NB4 (cell line): Measurements from ENCODE around the gene CFAP221.

Experiments used
- POLR2A ChIP-seq: IDR thresholded peaks from 2 replicates; pipeline ENCODE4 v1.6.1; 2011; ENCODE audit warnings: mild to moderate bottlenecking; ENCODE audit not compliant: insufficient read length; ENCODE audit errors: extremely low read depth
- TF ChIP-seq, protein P1 (sequence below): IDR thresholded peaks from one replicate; pipeline ENCODE4 v1.5.1; 2012; ENCODE audit warnings: low read depth, low read length
- TF ChIP-seq, protein P2 (sequence below): IDR thresholded peaks from 2 replicates; pipeline ENCODE4 v1.6.1; 2011; ENCODE audit warnings: low read depth, low read length

DNA sequence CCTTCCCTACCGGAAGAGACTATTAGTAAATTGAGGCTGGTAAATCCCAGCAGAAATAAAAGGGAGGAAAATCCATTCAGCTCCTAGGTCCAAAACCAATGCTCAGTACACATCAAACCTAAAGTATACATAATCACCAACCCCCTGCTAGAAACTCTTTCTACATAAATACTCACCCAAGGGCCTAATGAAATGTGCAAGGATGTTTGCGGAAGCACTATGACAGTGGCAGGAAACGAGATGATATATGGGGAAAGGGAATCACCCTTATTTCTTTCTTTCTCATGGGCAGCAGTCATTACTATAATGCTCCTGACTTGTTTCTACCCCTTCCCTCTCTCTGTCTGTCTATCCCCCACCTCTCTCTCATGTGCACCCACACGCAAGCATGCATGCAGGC lies 18.6 kb upstream of the CFAP221 start:
- TF ChIP-seq, protein P1, sequence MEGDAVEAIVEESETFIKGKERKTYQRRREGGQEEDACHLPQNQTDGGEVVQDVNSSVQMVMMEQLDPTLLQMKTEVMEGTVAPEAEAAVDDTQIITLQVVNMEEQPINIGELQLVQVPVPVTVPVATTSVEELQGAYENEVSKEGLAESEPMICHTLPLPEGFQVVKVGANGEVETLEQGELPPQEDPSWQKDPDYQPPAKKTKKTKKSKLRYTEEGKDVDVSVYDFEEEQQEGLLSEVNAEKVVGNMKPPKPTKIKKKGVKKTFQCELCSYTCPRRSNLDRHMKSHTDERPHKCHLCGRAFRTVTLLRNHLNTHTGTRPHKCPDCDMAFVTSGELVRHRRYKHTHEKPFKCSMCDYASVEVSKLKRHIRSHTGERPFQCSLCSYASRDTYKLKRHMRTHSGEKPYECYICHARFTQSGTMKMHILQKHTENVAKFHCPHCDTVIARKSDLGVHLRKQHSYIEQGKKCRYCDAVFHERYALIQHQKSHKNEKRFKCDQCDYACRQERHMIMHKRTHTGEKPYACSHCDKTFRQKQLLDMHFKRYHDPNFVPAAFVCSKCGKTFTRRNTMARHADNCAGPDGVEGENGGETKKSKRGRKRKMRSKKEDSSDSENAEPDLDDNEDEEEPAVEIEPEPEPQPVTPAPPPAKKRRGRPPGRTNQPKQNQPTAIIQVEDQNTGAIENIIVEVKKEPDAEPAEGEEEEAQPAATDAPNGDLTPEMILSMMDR, result no peak
- no peak for TF ChIP-seq POLR2A
- TF ChIP-seq, protein P2, sequence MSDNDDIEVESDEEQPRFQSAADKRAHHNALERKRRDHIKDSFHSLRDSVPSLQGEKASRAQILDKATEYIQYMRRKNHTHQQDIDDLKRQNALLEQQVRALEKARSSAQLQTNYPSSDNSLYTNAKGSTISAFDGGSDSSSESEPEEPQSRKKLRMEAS, result no peak
